SK-N-MC (cell line): ENCODE results near the gene MRM1.

Source experiments
- EZH2 ChIP-seq: fragments of 200-600 bp; sonication (generic); IDR thresholded peaks from one replicate; pipeline ENCODE4 v1.6.1; 2017; ENCODE audit warnings: antibody characterized with exemption
- FOXP2 ChIP-seq: optimal IDR thresholded peaks from 2 replicates; pipeline ENCODE3; 2011; ENCODE audit warnings: mild to moderate bottlenecking, moderate library complexity; ENCODE audit not compliant: insufficient read depth; ENCODE audit errors: extremely low read length, control extremely low read depth
- POLR2AphosphoS5 ChIP-seq: IDR thresholded peaks from 2 replicates; pipeline ENCODE4 v1.6.1; 2012; ENCODE audit warnings: mild to moderate bottlenecking, low read depth, low read length, borderline replicate concordance

DNA sequence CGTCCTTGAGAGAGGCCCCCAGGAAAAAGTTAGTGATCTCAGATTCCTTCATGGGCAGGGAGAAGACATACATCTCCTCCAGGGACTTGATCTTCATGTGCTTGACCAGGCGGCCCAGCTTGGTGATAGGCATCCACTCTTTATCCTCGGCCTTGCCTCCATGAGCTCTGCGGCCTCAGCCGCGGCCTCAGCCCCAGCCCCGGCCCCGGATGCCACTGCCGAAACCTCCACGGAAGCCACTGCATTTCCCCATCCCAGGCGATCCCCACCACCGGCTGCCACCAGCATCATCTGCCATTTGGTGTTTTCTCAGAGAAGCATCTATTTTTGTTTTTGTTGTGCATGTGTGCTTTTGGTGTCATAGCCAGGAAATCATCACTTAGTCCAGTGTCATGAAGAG, 26.4 kb upstream of the MRM1 start:
- TF ChIP-seq POLR2AphosphoS5 (no peak), EZH2 (no peak), FOXP2 (no peak)
